RWPE1 (cell line): Measurements from ENCODE around the gene CGN.

Experiments
- CTCF ChIA-PET: fragments of 350-600 bp; sonication (Branson Sonifier 250); formaldehyde crosslinking; extraction: SDS; loops from one replicate; lab custom pipeline; 2021; lab: Yijun Ruan, JAX
- POLR2A ChIA-PET: fragments of 400-600 bp; formaldehyde crosslinking; extraction: SDS; loops from one replicate; lab custom pipeline; 2020; ENCODE audit warnings: antibody characterized with exemption; ENCODE audit not compliant: low non-redundant PET; lab: Yijun Ruan, JAX
- DNase-seq: peaks from one replicate; pipeline ENCODE4 v3.0.0; 2012; ENCODE audit warnings: low spot score
- H3K27ac ChIP-seq: fragments of 450-650 bp; 2 replicates; pipeline ENCODE4 v1.5.1; 2017
- CTCF ChIP-seq: fragments of 450-650 bp; conservative IDR thresholded peaks from 2 replicates; pipeline ENCODE4 v1.5.1; 2017; ENCODE audit warnings: low read depth, mild to moderate bottlenecking

CGN gene

GRCh38 chr1:151523326-151523725, 12.1 kb downstream of the CGN start:
- CTCF ChIA-PET, result no interaction called here
- DNase-seq, result no peak
- H3K27ac ChIP-seq, result no peak overlapping the region
- POLR2A ChIA-PET, result no interaction called here
- no peak for TF ChIP-seq CTCF

DNA sequence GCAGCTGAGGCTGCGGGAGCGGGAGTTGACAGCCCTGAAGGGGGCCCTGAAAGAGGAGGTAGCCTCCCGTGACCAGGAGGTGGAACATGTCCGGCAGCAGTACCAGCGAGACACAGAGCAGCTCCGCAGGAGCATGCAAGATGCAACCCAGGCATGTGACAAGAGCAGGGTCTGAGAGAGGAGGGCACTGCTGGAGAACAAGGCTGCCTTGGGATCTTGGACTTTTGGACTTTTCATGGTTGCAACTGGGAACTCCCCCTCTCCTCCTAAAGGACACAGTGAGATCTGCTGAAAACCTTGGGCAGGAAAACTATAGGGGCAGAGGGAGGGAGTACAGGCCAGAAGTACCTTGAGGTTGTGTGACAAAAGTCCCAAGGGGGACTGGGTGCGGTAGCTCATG, 13.5 kb downstream of the CGN start:
- no peak for TF ChIP-seq CTCF
- ChIA-PET POLR2A (no interaction called here), CTCF (interaction anchor here (0.6 kb wide), 1 partner anchor 9 kb away, joined by 3 read pairs; no protein-coding TSS in a partner anchor)
- no peak overlapping the region for H3K27ac ChIP-seq
- DNase-seq, result no peak

GRCh38 chr1:151526735-151527525, 15.7 kb downstream of the CGN start:
- ChIA-PET POLR2A (no interaction called here), CTCF (interaction anchor here (0.7 kb wide), 1 partner anchor 341 kb away, joined by 3 read pairs; no protein-coding TSS in a partner anchor)
- no peak for DNase-seq
- H3K27ac ChIP-seq, result no peak overlapping the region
- no peak for TF ChIP-seq CTCF

DNA sequence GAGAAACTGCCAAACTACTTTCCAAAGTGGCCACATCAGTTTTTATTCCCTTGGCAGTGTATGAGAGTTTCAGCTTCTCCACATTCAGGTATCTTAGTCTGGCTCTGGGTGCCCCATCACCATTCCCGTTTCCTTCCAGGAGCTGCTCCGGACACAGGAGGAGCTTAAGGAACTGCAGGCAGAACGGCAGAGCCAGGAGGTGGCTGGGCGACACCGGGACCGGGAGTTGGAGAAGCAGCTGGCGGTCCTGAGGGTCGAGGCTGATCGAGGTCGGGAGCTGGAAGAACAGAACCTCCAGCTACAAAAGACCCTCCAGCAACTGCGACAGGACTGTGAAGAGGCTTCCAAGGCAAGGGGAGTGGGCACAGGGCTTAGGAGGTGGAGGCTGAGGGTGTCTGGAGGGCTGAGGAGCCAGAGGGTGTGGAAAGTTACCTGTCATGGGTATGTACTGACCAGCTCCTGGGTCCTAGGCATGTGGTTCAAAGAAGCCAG, 18.1 kb downstream of the CGN start:
- DNase-seq, result no peak
- POLR2A ChIA-PET, result no interaction called here
- no peak overlapping the region for H3K27ac ChIP-seq
- no peak for TF ChIP-seq CTCF
- CTCF ChIA-PET, result no interaction called here

- POLR2A ChIA-PET, result no interaction called here
- no peak for TF ChIP-seq CTCF
- DNase-seq, result no peak
- H3K27ac ChIP-seq, result no peak overlapping the region
- CTCF ChIA-PET, result no interaction called here
Observed at GRCh38 chr1:151529781-151530180, 18.6 kb downstream of the CGN start.

DNA sequence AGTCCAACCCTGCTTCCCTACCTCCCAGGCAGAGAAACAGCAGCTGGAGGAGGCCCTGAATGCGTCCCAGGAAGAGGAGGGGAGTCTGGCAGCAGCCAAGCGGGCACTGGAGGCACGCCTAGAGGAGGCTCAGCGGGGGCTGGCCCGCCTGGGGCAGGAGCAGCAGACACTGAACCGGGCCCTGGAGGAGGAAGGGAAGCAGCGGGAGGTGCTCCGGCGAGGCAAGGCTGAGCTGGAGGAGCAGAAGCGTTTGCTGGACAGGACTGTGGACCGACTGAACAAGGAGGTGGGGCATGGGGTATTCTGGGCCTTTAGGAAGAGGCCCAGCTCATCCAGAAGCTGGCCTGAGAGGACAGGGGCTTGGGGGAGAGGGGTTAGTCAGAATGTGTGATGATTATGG, 19.3 kb downstream of the CGN start:
- CTCF ChIA-PET, result interaction anchor here (0.5 kb wide), 1 partner anchor 13 kb away, joined by 3 read pairs; no protein-coding TSS in a partner anchor
- TF ChIP-seq CTCF, result no peak
- no peak for DNase-seq
- no peak overlapping the region for H3K27ac ChIP-seq
- POLR2A ChIA-PET, result no interaction called here
